Measurements from ENCODE around the gene CASTOR2.

- TF ChIP-seq CTCF (conservative IDR thresholded peaks at IDR 0.05 in 1 of 2, IDR thresholded peaks at IDR 0.05 in 1 of 2; ENCODE audit: extremely low read depth in 1 of 2, insufficient read depth in 1 of 2, low read depth in 1 of 2, low read length in 2 of 2): no peak
- TF ChIP-seq EZH2 (IDR thresholded peaks at IDR 0.05; ENCODE audit: borderline replicate concordance, low read length): no peak
Observed at GRCh38 chr7:75028299-75028698, 63.8 kb downstream of the CASTOR2 start.
